SH-SY5Y (cell line): Measurements from ENCODE around the gene COL4A6.

Experiments
- GATA2 ChIP-seq: IDR thresholded peaks from 2 replicates; pipeline ENCODE4 v1.6.1; 2011; ENCODE audit warnings: mild to moderate bottlenecking, low read depth, low read length
- GATA3 ChIP-seq: IDR thresholded peaks from 2 replicates; pipeline ENCODE4 v1.6.1; 2011; ENCODE audit warnings: low read depth, mild to moderate bottlenecking, low read length, moderate library complexity

- TF ChIP-seq GATA2 (no peak), GATA3 (no peak)
These were observed 126.2 kb downstream of the COL4A6 start for GRCh38 chrX:108312011-108312410.
